RWPE2 (cell line): Measurements from ENCODE around the gene GPR15.

ENCODE experiments used
- ATAC-seq: fragments of 200-7000 bp; cut with Tn5 transposase; 3 replicates; pipeline ENCODE4 v1.9.1; 2021; ENCODE audit warnings: low read depth
- DNase-seq: peaks from one replicate; pipeline ENCODE4 v3.0.0-alpha.2; 2020; ENCODE audit warnings: low spot score
- H3K27ac ChIP-seq: fragments of 450-650 bp; 2 replicates; pipeline ENCODE4 v1.5.1; 2017; ENCODE audit warnings: mild to moderate bottlenecking; ENCODE audit not compliant: poor library complexity, severe bottlenecking
- H3K27me3 ChIP-seq: fragments of 250-450 bp; sonication (Bioruptor Pico); 2 replicates; pipeline ENCODE4 v1.5.1; 2021; ENCODE audit warnings: mild to moderate bottlenecking, moderate library complexity; ENCODE audit not compliant: insufficient read depth, poor library complexity, severe bottlenecking
- H3K36me3 ChIP-seq: fragments of 250-450 bp; sonication (Bioruptor Pico); 2 replicates; pipeline ENCODE4 v1.5.1; 2020; ENCODE audit warnings: low read depth, mild to moderate bottlenecking, moderate library complexity
- H3K4me1 ChIP-seq: fragments of 250-450 bp; sonication (Bioruptor Pico); 2 replicates; pipeline ENCODE4 v1.5.1; 2021; ENCODE audit warnings: mild to moderate bottlenecking, moderate library complexity; ENCODE audit not compliant: insufficient read depth, poor library complexity, severe bottlenecking
- H3K4me3 ChIP-seq: fragments of 250-450 bp; sonication (Bioruptor Pico); 2 replicates; pipeline ENCODE4 v1.5.1; 2021; ENCODE audit warnings: mild to moderate bottlenecking, moderate library complexity; ENCODE audit not compliant: severe bottlenecking
- H3K9me3 ChIP-seq: fragments of 250-450 bp; sonication (Bioruptor Pico); 2 replicates; pipeline ENCODE4 v1.5.1; 2021; ENCODE audit warnings: mild to moderate bottlenecking, moderate library complexity; ENCODE audit not compliant: severe bottlenecking
- CTCF ChIP-seq: fragments of 450-650 bp; IDR thresholded peaks from one replicate; pipeline ENCODE4 v1.5.1; 2017; ENCODE audit warnings: mild to moderate bottlenecking, moderate library complexity; ENCODE audit not compliant: poor library complexity, severe bottlenecking

Gene GPR15

GRCh38 chr3:98512576-98512975, 19.2 kb upstream of the GPR15 start:
- H3K9me3 ChIP-seq: no peaks in the 10 kb centered on the region
- peak overlapping the region; percentile 96 for H3K27ac ChIP-seq
- peaks cover 32% of the 10 kb centered on the region for H3K4me1 ChIP-seq
- no peak overlapping the region for H3K4me3 ChIP-seq
- TF ChIP-seq CTCF: no peak
- ATAC-seq: peak; percentile 78
- peaks cover 25% of the 10 kb centered on the region for H3K36me3 ChIP-seq
- H3K27me3 ChIP-seq: no peaks in the 10 kb centered on the region
- no peak for DNase-seq

DNA sequence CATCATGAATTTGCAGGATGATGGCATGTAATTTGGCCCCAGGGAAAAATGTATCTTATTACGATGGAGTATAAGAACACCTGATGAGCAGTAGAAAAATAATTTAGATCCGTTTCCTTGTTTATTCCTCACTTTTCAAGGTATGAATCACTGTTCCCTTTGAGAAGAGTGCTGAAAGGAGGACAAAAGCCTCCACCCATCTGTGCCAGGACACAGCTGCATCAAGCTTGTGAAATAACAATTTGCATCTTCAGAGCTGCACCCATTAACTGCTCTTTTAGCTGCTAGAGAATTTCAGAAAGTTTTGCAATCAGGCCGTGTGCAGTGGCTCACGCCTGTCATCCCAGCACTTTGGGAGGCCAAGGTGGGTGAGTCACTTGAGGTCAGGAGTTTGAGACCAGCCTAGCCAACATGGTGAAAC, 18.7 kb upstream of the GPR15 start:
- H3K9me3 ChIP-seq: no peaks in the 10 kb centered on the region
- DNase-seq (peak; percentile 77), ATAC-seq (peak; percentile 94)
- peaks cover 32% of the 10 kb centered on the region for H3K4me1 ChIP-seq
- no peak for TF ChIP-seq CTCF
- H3K36me3 ChIP-seq: peaks cover 30% of the 10 kb centered on the region
- H3K4me3 ChIP-seq: no peak overlapping the region
- peak overlapping the region; percentile 96 for H3K27ac ChIP-seq
- no peaks in the 10 kb centered on the region for H3K27me3 ChIP-seq

- TF ChIP-seq CTCF: no peak
- peak overlapping the region; percentile 96 for H3K27ac ChIP-seq
- ATAC-seq (no peak), DNase-seq (no peak)
- H3K27me3 ChIP-seq: no peaks in the 10 kb centered on the region
- H3K4me1 ChIP-seq: peaks cover 32% of the 10 kb centered on the region
- no peaks in the 10 kb centered on the region for H3K9me3 ChIP-seq
- no peak overlapping the region for H3K4me3 ChIP-seq
- peaks cover 36% of the 10 kb centered on the region for H3K36me3 ChIP-seq
Observed at GRCh38 chr3:98513736-98514135, 18.0 kb upstream of the GPR15 start.

DNA sequence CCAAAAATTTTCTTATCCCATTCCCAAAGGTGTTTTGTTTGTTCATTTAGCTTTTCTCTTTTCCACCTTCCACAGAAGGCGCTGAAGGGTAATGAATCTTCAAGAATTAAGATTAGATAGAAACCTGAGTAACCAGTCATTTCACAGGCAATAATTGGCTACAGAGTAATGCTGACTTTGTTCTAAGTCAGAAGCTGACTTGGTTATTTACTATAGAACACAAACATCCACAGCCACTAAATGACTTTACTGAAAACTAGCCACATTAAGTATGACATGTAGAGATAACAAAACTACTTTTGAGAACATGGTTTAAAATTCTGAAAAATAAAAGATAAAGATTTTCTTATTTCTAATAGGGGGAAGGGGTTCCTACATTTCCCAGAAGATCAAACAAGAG, 16.8 kb upstream of the GPR15 start:
- no peaks in the 10 kb centered on the region for H3K27me3 ChIP-seq
- H3K4me3 ChIP-seq: no peak overlapping the region
- DNase-seq (no peak), ATAC-seq (no peak)
- peak overlapping the region; percentile 96 for H3K27ac ChIP-seq
- no peaks in the 10 kb centered on the region for H3K9me3 ChIP-seq
- no peak for TF ChIP-seq CTCF
- peaks cover 34% of the 10 kb centered on the region for H3K4me1 ChIP-seq
- peaks cover 49% of the 10 kb centered on the region for H3K36me3 ChIP-seq

GRCh38 chr3:98518816-98519215, 13.0 kb upstream of the GPR15 start:
- Histone ChIP-seq H3K36me3 (peaks cover 64% of the 10 kb centered on the region), H3K9me3 (no peaks in the 10 kb centered on the region), H3K27me3 (no peaks in the 10 kb centered on the region), H3K4me1 (peaks cover 20% of the 10 kb centered on the region), H3K4me3 (no peak overlapping the region), H3K27ac (no peak overlapping the region)
- ATAC-seq: no peak
- DNase-seq: no peak
- no peak for TF ChIP-seq CTCF
